SH-SY5Y (cell line): ENCODE measurements around the gene BCORL1.

Experiments used
- GATA2 ChIP-seq: IDR thresholded peaks from 2 replicates; pipeline ENCODE4 v1.6.1; 2011; ENCODE audit warnings: mild to moderate bottlenecking, low read depth, low read length
- GATA3 ChIP-seq: IDR thresholded peaks from 2 replicates; pipeline ENCODE4 v1.6.1; 2011; ENCODE audit warnings: low read depth, mild to moderate bottlenecking, low read length, moderate library complexity

DNA sequence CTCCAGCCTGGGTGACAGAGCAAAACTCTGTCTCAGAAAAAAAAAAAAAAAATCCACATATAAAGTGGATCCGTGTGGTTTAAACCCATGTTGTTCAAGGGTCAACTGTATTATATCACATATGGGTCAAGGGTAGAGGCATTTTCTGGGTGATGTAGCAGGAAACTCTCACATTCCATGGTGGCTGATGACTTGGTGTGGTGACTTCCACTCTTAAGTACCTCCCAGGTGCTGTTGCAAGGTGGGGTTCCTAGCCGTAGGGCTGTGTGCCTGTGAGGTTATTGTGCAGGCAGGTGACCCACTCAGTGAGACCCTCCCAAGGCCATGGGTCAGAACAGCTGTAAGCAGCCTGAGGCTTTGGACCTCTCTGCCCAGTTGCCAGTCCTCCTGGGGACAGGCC lies 110.8 kb downstream of the BCORL1 start:
- TF ChIP-seq GATA3 = no peak
- TF ChIP-seq GATA2 = no peak
